COLO829 (cell line): ENCODE results near the gene ARSB.
A peak's percentile ranks its signal among the peaks of the same experiment; 100 is the strongest.
"Not testable (repeated sequence)": the region's sequence is repeated elsewhere in the genome, so short reads cannot be mapped to it uniquely, and the experiment has no call there.

ENCODE experiments used
- DNase-seq: peaks from one replicate; pipeline ENCODE4 v3.0.0; 2012; ENCODE audit warnings: low spot score

ARSB gene

GRCh38 chr5:78995521-78996007, 10.5 kb upstream of the ARSB start:
- no peak for DNase-seq

GRCh38 chr5:78993165-78993564, 8.1 kb upstream of the ARSB start:
- no peak for DNase-seq

- no peak for DNase-seq
Observed at GRCh38 chr5:78992146-78992545, 7.0 kb upstream of the ARSB start.

GRCh38 chr5:78989080-78989479, 4.0 kb upstream of the ARSB start:
- no peak for DNase-seq

GRCh38 chr5:78985725-78986223, 664 bp upstream of the ARSB start:
- DNase-seq = peak; percentile 8

GRCh38 chr5:78984439-78985115, 533 bp downstream of the ARSB start:
- peak; percentile 69 for DNase-seq

- DNase-seq = no peak
Observed at GRCh38 chr5:78983601-78984438, 1.3 kb downstream of the ARSB start.

GRCh38 chr5:78983194-78983593, 1.9 kb downstream of the ARSB start:
- DNase-seq = not testable (repeated sequence)

- no peak for DNase-seq
Observed at GRCh38 chr5:78979909-78980308, 5.2 kb downstream of the ARSB start.

- no peak for DNase-seq
Observed at GRCh38 chr5:78979117-78979742, 5.9 kb downstream of the ARSB start.

GRCh38 chr5:78975035-78975434, 10.1 kb downstream of the ARSB start:
- DNase-seq = no peak

GRCh38 chr5:78974601-78975000, 10.5 kb downstream of the ARSB start:
- DNase-seq = no peak

GRCh38 chr5:78974011-78974410, 11.1 kb downstream of the ARSB start:
- DNase-seq = no peak

GRCh38 chr5:78972654-78973428, 12.3 kb downstream of the ARSB start:
- no peak for DNase-seq

GRCh38 chr5:78971998-78972397, 13.1 kb downstream of the ARSB start:
- DNase-seq = no peak

GRCh38 chr5:78968781-78969180, 16.3 kb downstream of the ARSB start:
- DNase-seq = no peak

- DNase-seq = peak; percentile 6
Observed at GRCh38 chr5:78964889-78965288, 20.2 kb downstream of the ARSB start.

- no peak for DNase-seq
Observed at GRCh38 chr5:78961743-78962142, 23.4 kb downstream of the ARSB start.

GRCh38 chr5:78959767-78960166, 25.3 kb downstream of the ARSB start:
- no peak for DNase-seq

GRCh38 chr5:78958672-78959445, 26.3 kb downstream of the ARSB start:
- no peak for DNase-seq

- DNase-seq = no peak
Observed at GRCh38 chr5:78956901-78957300, 28.2 kb downstream of the ARSB start.
